Measurements from ENCODE around the gene KIR2DL3. TPM values are rescaled to one million over a fixed set of nuclear protein-coding genes. Genes with fewer than 3 reads are reported as not detected.

Gene KIR2DL3
- total RNA-seq, 1 experiment from 2014 or later = not detected

DNA sequence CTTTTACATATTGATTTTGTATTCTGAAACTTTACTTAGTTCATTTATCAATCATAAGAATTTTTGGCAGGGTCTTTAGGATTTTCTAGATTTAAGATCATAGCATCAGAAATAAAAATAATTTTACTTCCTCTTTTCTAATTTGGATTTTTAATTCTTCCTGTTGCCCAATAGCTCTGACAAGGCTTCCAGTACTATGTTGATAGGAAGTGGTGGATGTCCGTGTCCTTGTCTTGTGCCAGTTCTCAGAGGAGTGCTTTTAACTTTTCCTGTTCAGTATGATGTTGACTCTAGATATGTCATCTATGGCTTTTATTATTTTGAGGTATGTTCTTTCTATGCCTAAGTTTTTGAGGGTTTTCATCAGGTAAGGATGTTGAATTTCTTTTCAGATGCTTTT, 57.4 kb downstream of the KIR2DL3 start:
- Histone ChIP-seq H3K27me3 (ENCODE audit: control insufficient read depth, insufficient read depth, low read length) (no peaks in the 10 kb centered on the region), H3K36me3 (replicated peaks; ENCODE audit: control insufficient read depth, insufficient read depth, low read length) (no peaks in the 10 kb centered on the region), H3K4me3 (ENCODE audit: insufficient read depth, low read depth, low read length) (no peak overlapping the region)
- DNase-seq = no peak

Other genes with a start within 250 kb of the KIR2DL3 start
- not detected in 2 replicates for gene LAIR2, start 235.7 kb upstream of the KIR2DL3 start, total RNA-seq (2014; rRNA removed; shearing (Covaris generic))
- gene LILRA2, start 164.7 kb upstream of the KIR2DL3 start, total RNA-seq (2014; rRNA removed; shearing (Covaris generic)) = not detected in 2 replicates
- gene LILRA1, start 144.9 kb upstream of the KIR2DL3 start, total RNA-seq (2014; rRNA removed; shearing (Covaris generic)) = not detected in 2 replicates
- not detected in 2 replicates for gene LILRB1, start 108.0 kb upstream of the KIR2DL3 start, total RNA-seq (2014; rRNA removed; shearing (Covaris generic))
- gene LILRB4, start 75.5 kb upstream of the KIR2DL3 start, total RNA-seq (2014; rRNA removed; shearing (Covaris generic)) = not detected in 2 replicates
- gene KIR3DL3, start 14.1 kb upstream of the KIR2DL3 start, total RNA-seq (2014; rRNA removed; shearing (Covaris generic)) = not detected in 2 replicates
- gene KIR2DL1, start 31.3 kb downstream of the KIR2DL3 start, total RNA-seq (2014; rRNA removed; shearing (Covaris generic)) = not detected in 2 replicates
- not detected in 2 replicates for gene KIR2DL4, start 65.1 kb downstream of the KIR2DL3 start, total RNA-seq (2014; rRNA removed; shearing (Covaris generic))
- gene KIR3DL1, start 78.0 kb downstream of the KIR2DL3 start, total RNA-seq (2014; rRNA removed; shearing (Covaris generic)) = not detected in 2 replicates
- not detected in 2 replicates for gene KIR2DS4, start 94.2 kb downstream of the KIR2DL3 start, total RNA-seq (2014; rRNA removed; shearing (Covaris generic))
- gene KIR3DL2, start 111.9 kb downstream of the KIR2DL3 start, total RNA-seq (2014; rRNA removed; shearing (Covaris generic)) = not detected in 2 replicates
- gene FCAR, start 135.7 kb downstream of the KIR2DL3 start, total RNA-seq (2014; rRNA removed; shearing (Covaris generic)) = not detected in 2 replicates
- gene NCR1, start 167.6 kb downstream of the KIR2DL3 start, total RNA-seq (2014; rRNA removed; shearing (Covaris generic)) = 1.8 and 12.6 TPM in 2 replicates
- 1.9 and 3.2 TPM in 2 replicates for gene NLRP7, start 209.0 kb downstream of the KIR2DL3 start, total RNA-seq (2014; rRNA removed; shearing (Covaris generic))
- gene NLRP2, start 227.9 kb downstream of the KIR2DL3 start, total RNA-seq (2014; rRNA removed; shearing (Covaris generic)) = 1.0 and 1.3 TPM in 2 replicates

Measured in H7 (cell line).